HG03575 (cell line): Measurements from ENCODE around the gene SMARCB1.

Source experiments
- ATAC-seq: cut with Tn5 transposase; IDR thresholded peaks from one replicate; pipeline ENCODE4 v1.9.1; 2021; ENCODE audit not compliant: unreplicated experiment, insufficient number of reproducible peaks, low FRiP score; ENCODE audit errors: extremely low read depth

SMARCB1 gene

GRCh38 chr22:23793326-23793725, 6.6 kb downstream of the SMARCB1 start:
- ATAC-seq, result no peak

GRCh38 chr22:23796461-23796860, 9.7 kb downstream of the SMARCB1 start:
- no peak for ATAC-seq

- ATAC-seq, result no peak
Observed at GRCh38 chr22:23800297-23801237, 13.8 kb downstream of the SMARCB1 start.

GRCh38 chr22:23801238-23801821, 14.6 kb downstream of the SMARCB1 start:
- ATAC-seq, result no peak

GRCh38 chr22:23801886-23802377, 15.2 kb downstream of the SMARCB1 start:
- ATAC-seq, result no peak

- ATAC-seq, result no peak
Observed at GRCh38 chr22:23803001-23803819, 16.4 kb downstream of the SMARCB1 start.

- ATAC-seq, result no peak
Observed at GRCh38 chr22:23804781-23805291, 18.1 kb downstream of the SMARCB1 start.

- ATAC-seq, result no peak
Observed at GRCh38 chr22:23806837-23807236, 20.1 kb downstream of the SMARCB1 start.

- no peak for ATAC-seq
Observed at GRCh38 chr22:23812378-23812777, 25.6 kb downstream of the SMARCB1 start.

GRCh38 chr22:23815541-23816155, 28.9 kb downstream of the SMARCB1 start:
- no peak for ATAC-seq

- ATAC-seq, result no peak
Observed at GRCh38 chr22:23816156-23816976, 29.6 kb downstream of the SMARCB1 start.

- no peak for ATAC-seq
Observed at GRCh38 chr22:23817146-23817545, 30.4 kb downstream of the SMARCB1 start.

GRCh38 chr22:23818541-23818940, 31.8 kb downstream of the SMARCB1 start:
- ATAC-seq, result no peak

- no peak for ATAC-seq
Observed at GRCh38 chr22:23820748-23821211, 34.0 kb downstream of the SMARCB1 start.

- ATAC-seq, result no peak
Observed at GRCh38 chr22:23822101-23822671, 35.4 kb downstream of the SMARCB1 start.

- no peak for ATAC-seq
Observed at GRCh38 chr22:23823331-23823791, 36.6 kb downstream of the SMARCB1 start.

- ATAC-seq, result no peak
Observed at GRCh38 chr22:23824476-23825245, 37.9 kb downstream of the SMARCB1 start.
